Hepatocyte (in vitro differentiated cells): ENCODE data around the gene SHISA6. TPM values are rescaled to one million over a fixed set of nuclear protein-coding genes. Genes with fewer than 3 reads are reported as not detected.
A peak's percentile ranks its signal among the peaks of the same experiment; 100 is the strongest.

Source experiments
- DNase-seq: peaks from one replicate; pipeline ENCODE4 v3.0.0-alpha.2; 2016; ENCODE audit warnings: low spot score
- H2AFZ ChIP-seq: fragments of 200-600 bp; sonication (generic); 2 replicates; pipeline ENCODE4 v1.6.0; 2016; ENCODE audit warnings: antibody characterized with exemption, mild to moderate bottlenecking
- H3K27ac ChIP-seq: fragments of 200-600 bp; sonication (generic); 2 replicates; pipeline ENCODE4 v1.5.1; 2016; ENCODE audit warnings: mild to moderate bottlenecking
- H3K27me3 ChIP-seq: fragments of 200-600 bp; sonication (generic); 2 replicates; pipeline ENCODE4 v1.6.1; 2016
- H3K36me3 ChIP-seq: fragments of 200-600 bp; sonication (generic); replicated peaks from 2 replicates; pipeline ENCODE4 v1.5.1; 2016; ENCODE audit warnings: low read depth; ENCODE audit not compliant: insufficient read depth
- H3K4me1 ChIP-seq: fragments of 200-600 bp; sonication (generic); 2 replicates; pipeline ENCODE4 v1.5.1; 2016; ENCODE audit warnings: mild to moderate bottlenecking, moderate library complexity; ENCODE audit not compliant: insufficient read depth
- H3K4me2 ChIP-seq: fragments of 200-600 bp; sonication (generic); 2 replicates; pipeline ENCODE4 v1.6.0; 2016
- H3K4me3 ChIP-seq: fragments of 200-600 bp; sonication (generic); 2 replicates; pipeline ENCODE4 v1.5.1; 2016; ENCODE audit warnings: mild to moderate bottlenecking
- H3K79me2 ChIP-seq: fragments of 200-600 bp; sonication (generic); 2 replicates; pipeline ENCODE4 v1.6.0; 2017; ENCODE audit warnings: mild to moderate bottlenecking
- H3K9me2 ChIP-seq: fragments of 200-600 bp; sonication (generic); replicated peaks from 2 replicates; pipeline ENCODE4 v1.6.0; 2017; ENCODE audit warnings: mild to moderate bottlenecking; ENCODE audit not compliant: insufficient read depth
- H3K9me3 ChIP-seq: fragments of 200-600 bp; sonication (generic); 2 replicates; pipeline ENCODE4 v1.5.1; 2016; ENCODE audit warnings: low read depth, mild to moderate bottlenecking
- H4K20me1 ChIP-seq: fragments of 200-600 bp; sonication (generic); 2 replicates; pipeline ENCODE4 v1.6.0; 2016; ENCODE audit warnings: mild to moderate bottlenecking; ENCODE audit not compliant: insufficient read depth, poor library complexity, severe bottlenecking
- EZH2 ChIP-seq: fragments of 200-600 bp; sonication (generic); IDR thresholded peaks from 2 replicates; pipeline ENCODE4 v1.6.1; 2016; ENCODE audit warnings: antibody characterized with exemption, mild to moderate bottlenecking, borderline replicate concordance
- EZH2phosphoT487 ChIP-seq: fragments of 200-600 bp; sonication (generic); IDR thresholded peaks from one replicate; pipeline ENCODE4 v1.6.1; 2018; ENCODE audit warnings: antibody characterized with exemption, mild to moderate bottlenecking, low read depth, moderate library complexity; ENCODE audit not compliant: unreplicated experiment, severe bottlenecking
- WGBS: methylation state at CpG from one replicate; pipeline ENCODE4 v1.1.6; 2016; ENCODE audit warnings: low lambda C conversion rate; ENCODE audit errors: missing lambda C conversion rate; 5-methylcytosine and 5-hydroxymethylcytosine counted together
- polyA plus RNA-seq: library from polyadenylated mRNA; unstranded; fragments of >200 nt; fragmentation: Nextera tagmentation; extraction: Ambion mirVana; gene quantifications from 2 replicates; pipeline ENCODE4 v1.2.1, GENCODE V29; 2016
- total RNA-seq: library from RNA; depleted of rRNA; stranded (reverse); fragments of >200 nt; gene quantifications from 2 replicates; pipeline ENCODE4 v1.2.3, GENCODE V29; 2014
- TF ChIP-seq, protein P1 (sequence below): fragments of 200-600 bp; sonication (generic); IDR thresholded peaks from 2 replicates; pipeline ENCODE4 v1.5.1; 2016; ENCODE audit warnings: antibody characterized with exemption, mild to moderate bottlenecking; ENCODE audit not compliant: poor library complexity

The SHISA6 gene
- total and polyA plus RNA-seq, 2 experiments from 2014 or later = 0.21 to 0.80 TPM

GRCh38 chr17:11583306-11583992 is 342.4 kb downstream of the SHISA6 start:
- H3K36me3 ChIP-seq = no peaks in the 10 kb centered on the region

DNA sequence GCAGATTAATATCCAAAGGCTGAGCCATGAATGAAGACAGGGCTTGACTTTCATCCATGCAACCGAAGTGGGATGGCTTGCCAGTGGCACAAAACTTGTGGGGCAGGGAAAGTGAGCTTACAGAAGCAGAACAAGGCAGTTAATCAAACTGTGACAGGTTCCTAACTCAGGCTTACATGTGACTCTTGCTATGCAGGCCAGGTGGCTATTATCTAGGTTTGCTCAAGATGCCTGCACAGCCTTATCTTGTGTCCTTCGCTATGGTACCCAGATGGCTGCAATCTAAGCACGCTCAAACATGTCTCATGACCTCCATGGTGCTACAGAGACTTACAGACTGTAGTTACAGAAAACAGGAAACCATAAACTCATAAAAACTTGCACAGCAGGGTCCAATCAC is 348.7 kb downstream of the SHISA6 start:
- H3K4me2 ChIP-seq = no peak overlapping the region
- H3K4me3 ChIP-seq = no peak overlapping the region
- peaks cover 10% of the 10 kb centered on the region for H3K4me1 ChIP-seq
- no peaks in the 10 kb centered on the region for H3K27me3 ChIP-seq
- TF ChIP-seq EZH2 (no peak), EZH2phosphoT487 (no peak)
- no peaks in the 10 kb centered on the region for H4K20me1 ChIP-seq
- no peak overlapping the region for H2AFZ ChIP-seq
- no peaks in the 10 kb centered on the region for H3K9me3 ChIP-seq
- H3K79me2 ChIP-seq = no peaks in the 10 kb centered on the region
- peak; percentile 66 for DNase-seq
- no peaks in the 10 kb centered on the region for H3K9me2 ChIP-seq
- no peaks in the 10 kb centered on the region for H3K36me3 ChIP-seq
- 14% methylated on average over 3 of the region's 3 CpGs for WGBS
- peak overlapping the region; percentile 68 for H3K27ac ChIP-seq

More at GRCh38 chr17:11583306-11583992, 342.4 kb downstream of the SHISA6 start:
- Histone ChIP-seq H4K20me1 (no peaks in the 10 kb centered on the region), H3K79me2 (no peaks in the 10 kb centered on the region), H3K4me1 (no peaks in the 10 kb centered on the region), H3K9me3 (no peaks in the 10 kb centered on the region), H2AFZ (no peak overlapping the region), H3K4me3 (no peak overlapping the region), H3K9me2 (no peaks in the 10 kb centered on the region), H3K27ac (no peak overlapping the region), H3K27me3 (no peaks in the 10 kb centered on the region), H3K4me2 (no peak overlapping the region)
- TF ChIP-seq EZH2phosphoT487 (no peak), EZH2 (no peak)
- TF ChIP-seq, protein P1, sequence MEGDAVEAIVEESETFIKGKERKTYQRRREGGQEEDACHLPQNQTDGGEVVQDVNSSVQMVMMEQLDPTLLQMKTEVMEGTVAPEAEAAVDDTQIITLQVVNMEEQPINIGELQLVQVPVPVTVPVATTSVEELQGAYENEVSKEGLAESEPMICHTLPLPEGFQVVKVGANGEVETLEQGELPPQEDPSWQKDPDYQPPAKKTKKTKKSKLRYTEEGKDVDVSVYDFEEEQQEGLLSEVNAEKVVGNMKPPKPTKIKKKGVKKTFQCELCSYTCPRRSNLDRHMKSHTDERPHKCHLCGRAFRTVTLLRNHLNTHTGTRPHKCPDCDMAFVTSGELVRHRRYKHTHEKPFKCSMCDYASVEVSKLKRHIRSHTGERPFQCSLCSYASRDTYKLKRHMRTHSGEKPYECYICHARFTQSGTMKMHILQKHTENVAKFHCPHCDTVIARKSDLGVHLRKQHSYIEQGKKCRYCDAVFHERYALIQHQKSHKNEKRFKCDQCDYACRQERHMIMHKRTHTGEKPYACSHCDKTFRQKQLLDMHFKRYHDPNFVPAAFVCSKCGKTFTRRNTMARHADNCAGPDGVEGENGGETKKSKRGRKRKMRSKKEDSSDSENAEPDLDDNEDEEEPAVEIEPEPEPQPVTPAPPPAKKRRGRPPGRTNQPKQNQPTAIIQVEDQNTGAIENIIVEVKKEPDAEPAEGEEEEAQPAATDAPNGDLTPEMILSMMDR = no peak
- no peak for DNase-seq
- 88% methylated on average over 8 of the region's 9 CpGs for WGBS

GRCh38 chr17:11598274-11599221 is 357.5 kb downstream of the SHISA6 start, which contains the start of gene DNAH9:
Gene DNAH9, plus strand, starts transcription at chr17:11598470. Its CDS starts 29 bp downstream, at chr17:11598499.
- Histone ChIP-seq H3K4me1 (no peaks in the 10 kb centered on the region), H3K9me3 (no peaks in the 10 kb centered on the region), H3K79me2 (no peaks in the 10 kb centered on the region), H4K20me1 (no peaks in the 10 kb centered on the region), H2AFZ (peak within 1 kb of the TSS; percentile 76), H3K27me3 (peaks cover 3% of the 10 kb centered on the region), H3K36me3 (no peaks in the 10 kb centered on the region), H3K27ac (peak within 1 kb of the TSS; percentile 74), H3K4me2 (peak within 1 kb of the TSS; percentile 95), H3K4me3 (peak within 1 kb of the TSS; percentile 79), H3K9me2 (no peaks in the 10 kb centered on the region)
- TF ChIP-seq EZH2 (no peak), EZH2phosphoT487 (no peak)
- TF ChIP-seq, protein P1 = no peak
- 1% methylated on average over 73 of the region's 84 CpGs for WGBS
- DNase-seq = peak; percentile 98
